HepG2 (cell line): ENCODE data around the gene DSCAML1. TPM values are rescaled to one million over a fixed set of nuclear protein-coding genes. Genes with fewer than 3 reads are reported as not detected.
A peak's percentile ranks its signal among the peaks of the same experiment; 100 is the strongest.

Source experiments
- ATAC-seq: fragments of 200-7000 bp; cut with Tn5 transposase; 3 replicates; pipeline ENCODE4 v1.9.1; 2020; ENCODE audit warnings: mild to moderate bottlenecking, moderate library complexity
- BruUV-seq: library from RNA; stranded (reverse); fragments of 400-500 nt; replicated peaks from 2 replicates; lab custom pipeline; 2021; lab: Mats Ljungman, UMichigan
- CTCF ChIA-PET: fragments of 300-600 bp; formaldehyde crosslinking; extraction: SDS; loops from one replicate; lab custom pipeline; 2021; ENCODE audit warnings: low total read pairs, inconsistent platforms, low intra/inter-chr PET ratio; lab: Yijun Ruan, JAX
- POLR2A ChIA-PET: fragments of 350-600 bp; sonication (Branson Sonifier 250); formaldehyde crosslinking; loops from one replicate; lab custom pipeline; 2020; ENCODE audit warnings: antibody characterized with exemption, inconsistent platforms; lab: Yijun Ruan, JAX
- DNase-seq: peaks from one replicate; pipeline ENCODE4 v3.0.0-alpha.2; 2015; ENCODE audit warnings: low spot score
- FAIRE-seq: peaks from 3 replicates; lab custom pipeline; 2011; peaks lifted over from hg19 to GRCh38; lab: Jason Lieb, UNC
- H2AFZ ChIP-seq: one replicate; pipeline ENCODE4 v1.6.1; 2011; ENCODE audit warnings: low read length, inconsistent platforms
- H3K27ac ChIP-seq: fragments of 300-600 bp; 3 replicates; pipeline ENCODE4 v1.8.0; 2011; ENCODE audit warnings: mixed run types, mild to moderate bottlenecking, mixed read lengths, low read length, inconsistent platforms; ENCODE audit not compliant: insufficient read depth; ENCODE audit errors: extremely low read length
- H3K27me3 ChIP-seq, 2 experiments: fragments of 200-600 bp in 1 of 2; 2 replicates in 1 of 2; 3 replicates in 1 of 2; pipeline versions ENCODE4 v1.6.0 to v1.8.0; 2011; ENCODE audit warnings: low read length in 2 of 2, mild to moderate bottlenecking in 2 of 2, moderate library complexity in 2 of 2, inconsistent platforms in 1 of 2; ENCODE audit not compliant: insufficient read depth in 2 of 2, control insufficient read depth in 1 of 2
- H3K36me3 ChIP-seq, 2 experiments: fragments of 200-600 bp in 1 of 2; replicated peaks in 1 of 2; 2 replicates in 1 of 2; 3 replicates in 1 of 2; pipeline versions ENCODE4 v1.5.1 to v1.8.0; 2011; ENCODE audit warnings: low read length in 2 of 2, inconsistent platforms in 1 of 2; ENCODE audit not compliant: insufficient read depth in 2 of 2, control insufficient read depth in 1 of 2
- H3K4me1 ChIP-seq: 2 replicates; pipeline ENCODE4 v1.5.1; 2012; ENCODE audit warnings: low read length, inconsistent platforms; ENCODE audit not compliant: insufficient read depth
- H3K4me2 ChIP-seq: 2 replicates; pipeline ENCODE4 v1.6.0; 2011; ENCODE audit warnings: low read depth, low read length, inconsistent platforms
- H3K4me3 ChIP-seq, 3 experiments: fragments of 200-600 bp in 1 of 3; sonication (generic), shearing (Covaris generic) in 1 of 3; replicated peaks in 1 of 3; 2 replicates each; pipeline ENCODE4 v1.5.1; 2011 to 2016; ENCODE audit warnings: low read length in 3 of 3, inconsistent platforms in 2 of 3, low read depth in 2 of 3, mild to moderate bottlenecking in 2 of 3, control low read depth in 1 of 3, mixed read lengths in 1 of 3; ENCODE audit not compliant: insufficient read depth in 1 of 3
- H3K79me2 ChIP-seq: one replicate; pipeline ENCODE4 v1.6.1; 2011; ENCODE audit warnings: low read length, inconsistent platforms; ENCODE audit not compliant: insufficient read depth
- H3K9ac ChIP-seq: 2 replicates; pipeline ENCODE4 v1.6.0; 2011; ENCODE audit warnings: mild to moderate bottlenecking, low read depth, low read length, inconsistent platforms; ENCODE audit not compliant: insufficient read depth
- H3K9me3 ChIP-seq: 2 replicates; pipeline ENCODE4 v1.5.1; 2012; ENCODE audit warnings: mild to moderate bottlenecking, low read length
- H4K20me1 ChIP-seq: 2 replicates; pipeline ENCODE4 v1.6.0; 2011; ENCODE audit warnings: inconsistent platforms, mild to moderate bottlenecking, low read length, moderate library complexity; ENCODE audit not compliant: insufficient read depth
- YEATS2 ChIP-seq: sonication (generic); formaldehyde crosslinking; IDR thresholded peaks from 2 replicates; pipeline ENCODE4 v1.4.0; 2020; ENCODE audit warnings: missing genetic modification reagents, borderline replicate concordance
- ZBTB10 ChIP-seq: sonication (generic); formaldehyde crosslinking; IDR thresholded peaks from 2 replicates; pipeline ENCODE4 v1.4.0; 2020; ENCODE audit warnings: missing genetic modification reagents, borderline replicate concordance
- ZEB1 ChIP-seq: IDR thresholded peaks from 2 replicates; pipeline ENCODE4 v1.6.1; 2012; ENCODE audit warnings: mild to moderate bottlenecking, low read depth, inconsistent platforms; ENCODE audit not compliant: insufficient replicate concordance
- ZNF329 ChIP-seq: sonication (generic); formaldehyde crosslinking; IDR thresholded peaks from 2 replicates; pipeline ENCODE4 v1.9.0; 2021; ENCODE audit warnings: low read depth, mild to moderate bottlenecking, missing genetic modification reagents
- ZNF337 ChIP-seq: sonication (generic); formaldehyde crosslinking; IDR thresholded peaks from 2 replicates; pipeline ENCODE4 v1.5.1; 2020; ENCODE audit warnings: missing genetic modification reagents, low read depth, mild to moderate bottlenecking, borderline replicate concordance
- ZNF607 ChIP-seq: sonication (generic); formaldehyde crosslinking; IDR thresholded peaks from 2 replicates; pipeline ENCODE4 v1.5.1; 2020; ENCODE audit warnings: missing genetic modification reagents, mild to moderate bottlenecking, borderline replicate concordance
- ZNF609 ChIP-seq: sonication (generic); formaldehyde crosslinking; IDR thresholded peaks from 2 replicates; pipeline ENCODE4 v1.4.0; 2020; ENCODE audit warnings: mild to moderate bottlenecking, missing genetic modification reagents, borderline replicate concordance
- ZNF878 ChIP-seq: sonication (generic); formaldehyde crosslinking; IDR thresholded peaks from 2 replicates; pipeline ENCODE4 v1.8.1; 2023; ENCODE audit warnings: mild to moderate bottlenecking, missing genetic modification reagents, moderate library complexity
- ZSCAN5A ChIP-seq: sonication (generic); formaldehyde crosslinking; IDR thresholded peaks from 2 replicates; pipeline ENCODE4 v1.8.0; 2022; ENCODE audit warnings: mild to moderate bottlenecking, missing genetic modification reagents, borderline replicate concordance
- WGBS: methylation state at CpG from one replicate; pipeline ENCODE4 v1.1.6; 2017; ENCODE audit warnings: low lambda C conversion rate; 5-methylcytosine and 5-hydroxymethylcytosine counted together
- in situ Hi-C: cut with HindIII; loops from 2 replicates; pipeline ENCODE4 v1.10.0; 2017; ENCODE audit warnings: low pct_unique_long_range_greater_than_20kb; ENCODE audit not compliant: extremely low pct_ligation_motif_present
- intact Hi-C: fragments of 100-400 bp; cut with micrococcal nuclease; formaldehyde crosslinking; loops from one replicate; pipeline ENCODE4 v1.10.0; 2022; ENCODE audit not compliant: unreplicated experiment
- polyA plus RNA-seq, 8 experiments: library from polyadenylated mRNA; depleted of rRNA in 3 of 8; stranded (reverse) in 7 of 8; unstranded in 1 of 8; fragments of >200 nt; fragmentation: Illumina TruSeq in 4 of 8; extraction: Trizol in 4 of 8; gene quantifications; 2 replicates each; pipeline versions ENCODE4 v1.2.1 to v1.2.3, GENCODE V29; 2011 to 2016; ENCODE audit warnings: low read depth in 4 of 8, missing spikeins in 1 of 8, mixed read lengths in 1 of 8; ENCODE audit not compliant: insufficient read depth in 1 of 8
- total RNA-seq, 5 experiments: library from RNA; depleted of rRNA; stranded (reverse); fragments of >200 nt; fragmentation: Illumina TruSeq; extraction: Trizol; gene quantifications; 2 replicates each; pipeline ENCODE4 v1.2.3, GENCODE V29; 2016; ENCODE audit warnings: low read depth in 1 of 5

Gene DSCAML1
- total and polyA plus RNA-seq, 2 of the 13 experiments (the other 11 are each of a cell fraction or from before 2014, with no cell fraction given): 0.29 to 0.40 TPM

- no peak for FAIRE-seq
- Histone ChIP-seq H3K27ac (no peak overlapping the region), H3K27me3 (peaks cover 0 to 12% of the 10 kb centered on the region in 2 experiments), H4K20me1 (no peaks in the 10 kb centered on the region), H3K4me2 (no peak overlapping the region), H3K4me1 (no peaks in the 10 kb centered on the region), H3K79me2 (no peaks in the 10 kb centered on the region), H3K9me3 (no peaks in the 10 kb centered on the region), H2AFZ (no peak overlapping the region), H3K4me3 (no peak overlapping the region), H3K9ac (no peak overlapping the region), H3K36me3 (no peaks in the 10 kb centered on the region)
- BruUV-seq: no TSS peak
- no peak for TF ChIP-seq ZNF878 (CRISPR knock-in tag)
- no peak for TF ChIP-seq YEATS2 (CRISPR knock-in tag)
- WGBS: 32% methylated on average over 4 of the region's 4 CpGs
- ATAC-seq: peak; percentile 50
- in situ Hi-C loops: no loop called here
- no peak for DNase-seq
- intact Hi-C loops: no loop called here
- POLR2A ChIA-PET: no interaction called here
- CTCF ChIA-PET: no interaction called here
Observed at GRCh38 chr11:117468888-117469287, 328.1 kb downstream of the DSCAML1 start.

GRCh38 chr11:117467770-117468169 lies 329.2 kb downstream of the DSCAML1 start:
- in situ Hi-C loops (no loop called here), intact Hi-C loops (no loop called here)
- Histone ChIP-seq H2AFZ (no peak overlapping the region), H3K79me2 (no peaks in the 10 kb centered on the region), H3K4me3 (no peak overlapping the region), H3K4me2 (no peak overlapping the region), H4K20me1 (no peaks in the 10 kb centered on the region), H3K27ac (no peak overlapping the region), H3K9me3 (no peaks in the 10 kb centered on the region), H3K9ac (no peak overlapping the region), H3K27me3 (peaks cover 0 to 19% of the 10 kb centered on the region in 2 experiments), H3K4me1 (no peaks in the 10 kb centered on the region), H3K36me3 (no peaks in the 10 kb centered on the region)
- ATAC-seq (no peak), DNase-seq (no peak), FAIRE-seq (no peak)
- POLR2A ChIA-PET: no interaction called here
- CTCF ChIA-PET: no interaction called here
- 32% methylated on average over 5 of the region's 5 CpGs for WGBS
- BruUV-seq: no TSS peak
- TF ChIP-seq ZSCAN5A (no peak), ZNF609 (CRISPR knock-in tag) (no peak), ZEB1 (no peak), ZNF607 (CRISPR knock-in tag) (no peak), ZBTB10 (CRISPR knock-in tag) (no peak), ZNF337 (CRISPR knock-in tag) (no peak), ZNF329 (no peak)
